Muscle of arm (tissue), 12 donors: ENCODE data around the gene EMC10. TPM values are rescaled to one million over a fixed set of nuclear protein-coding genes. Genes with fewer than 3 reads are reported as not detected.

Experiments used
- DNase-seq: peaks from one replicate; pipeline ENCODE4 v3.0.0-alpha.2; 2013
- polyA plus RNA-seq, 12 donors: library from polyadenylated mRNA; unstranded; fragments of 120-200 nt; gene quantifications; one replicate each; pipeline ENCODE4 v1.2.1, GENCODE V29; 2013; ENCODE audit not compliant: insufficient read length in 12 of 12

The EMC10 gene
- polyA plus RNA-seq, 12 donors: 66.6 to 203 (median 95.2) TPM

DNA sequence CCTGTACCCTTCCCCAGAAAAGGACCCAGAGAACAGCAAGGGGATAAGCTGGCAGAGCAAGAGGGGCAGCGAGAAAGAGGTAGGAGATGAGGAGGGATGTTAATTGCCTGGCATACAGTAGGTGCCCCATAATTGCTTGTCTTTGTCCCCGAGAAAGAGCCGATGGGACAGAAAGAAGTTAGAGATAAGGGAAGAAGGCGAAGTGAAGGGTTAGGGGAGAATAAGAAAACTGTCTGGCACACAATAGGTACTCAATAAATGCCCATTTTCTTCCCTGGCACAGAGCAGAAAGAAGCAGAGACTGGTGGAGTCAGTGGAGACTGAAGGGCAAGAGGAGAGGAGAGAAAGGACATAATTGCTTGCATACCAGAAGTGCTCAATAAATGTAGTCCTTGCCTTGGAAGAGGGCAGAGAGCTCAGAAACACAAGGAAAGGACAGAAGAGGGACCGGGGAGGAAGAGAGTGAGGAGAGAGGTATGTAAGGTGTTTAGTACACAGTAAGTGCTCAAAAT, 18.8 kb downstream of the EMC10 start:
- DNase-seq: no peak

DNA sequence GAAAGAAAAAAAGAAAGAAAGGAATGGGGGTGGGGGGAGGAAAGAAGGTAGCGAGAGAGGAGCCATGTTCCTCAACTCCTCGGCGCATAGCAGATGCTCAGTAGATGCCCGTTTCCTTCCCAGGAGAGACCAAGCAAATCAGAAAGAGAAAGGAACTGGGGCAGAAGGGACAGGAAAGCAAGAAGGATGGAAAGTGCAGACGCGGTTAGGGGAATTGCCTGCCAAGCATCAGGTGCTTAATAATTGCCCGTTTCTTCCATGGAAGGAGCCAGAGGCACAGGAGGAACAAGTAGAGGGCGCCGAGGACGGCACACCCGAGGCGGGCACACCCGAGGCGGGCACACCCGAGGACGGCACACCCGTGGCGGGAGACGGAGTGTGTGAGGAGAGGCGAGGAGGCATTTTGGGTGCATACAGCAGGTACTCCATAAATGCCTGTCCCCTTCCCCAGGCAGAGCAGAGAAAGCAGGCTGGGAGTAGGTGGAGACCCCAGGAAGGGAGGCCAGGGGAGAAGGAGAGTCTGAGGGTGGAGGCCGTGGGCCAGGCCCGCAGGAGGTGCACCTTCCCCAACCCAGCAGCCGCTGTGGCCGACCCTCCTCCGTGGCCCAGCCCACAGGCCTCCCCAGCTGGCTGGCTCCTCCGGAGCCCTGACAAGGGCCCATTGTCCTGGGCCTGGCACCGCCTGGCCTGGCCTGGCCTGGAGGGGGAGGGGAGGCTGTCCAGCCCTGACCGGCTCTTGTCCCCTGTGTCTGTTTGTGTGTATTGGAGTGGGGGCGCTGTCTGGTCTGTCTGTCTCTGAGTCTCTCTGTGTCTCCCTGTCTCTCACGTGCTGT, 20.1 kb downstream of the EMC10 start:
- DNase-seq: no peak

DNA sequence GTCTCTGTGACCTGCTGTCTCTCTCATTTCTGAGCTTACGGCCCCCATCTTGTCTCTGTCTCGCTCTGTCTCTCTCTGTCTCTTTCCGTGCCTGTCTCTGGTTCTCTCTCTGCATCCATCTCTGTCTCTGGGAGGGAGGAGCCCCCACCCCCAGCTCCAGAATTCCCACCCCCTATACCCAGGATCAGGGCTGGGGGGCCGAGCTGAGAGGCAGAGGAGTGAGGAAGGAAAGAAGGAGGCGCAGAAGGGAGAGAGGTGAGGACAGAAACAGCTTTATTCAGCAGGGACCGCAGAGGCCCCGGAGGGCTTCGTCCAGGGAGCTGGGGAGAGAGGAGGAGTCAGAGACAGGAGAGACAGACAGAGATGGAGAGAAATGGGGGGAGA, 20.7 kb downstream of the EMC10 start:
- DNase-seq: no peak

DNA sequence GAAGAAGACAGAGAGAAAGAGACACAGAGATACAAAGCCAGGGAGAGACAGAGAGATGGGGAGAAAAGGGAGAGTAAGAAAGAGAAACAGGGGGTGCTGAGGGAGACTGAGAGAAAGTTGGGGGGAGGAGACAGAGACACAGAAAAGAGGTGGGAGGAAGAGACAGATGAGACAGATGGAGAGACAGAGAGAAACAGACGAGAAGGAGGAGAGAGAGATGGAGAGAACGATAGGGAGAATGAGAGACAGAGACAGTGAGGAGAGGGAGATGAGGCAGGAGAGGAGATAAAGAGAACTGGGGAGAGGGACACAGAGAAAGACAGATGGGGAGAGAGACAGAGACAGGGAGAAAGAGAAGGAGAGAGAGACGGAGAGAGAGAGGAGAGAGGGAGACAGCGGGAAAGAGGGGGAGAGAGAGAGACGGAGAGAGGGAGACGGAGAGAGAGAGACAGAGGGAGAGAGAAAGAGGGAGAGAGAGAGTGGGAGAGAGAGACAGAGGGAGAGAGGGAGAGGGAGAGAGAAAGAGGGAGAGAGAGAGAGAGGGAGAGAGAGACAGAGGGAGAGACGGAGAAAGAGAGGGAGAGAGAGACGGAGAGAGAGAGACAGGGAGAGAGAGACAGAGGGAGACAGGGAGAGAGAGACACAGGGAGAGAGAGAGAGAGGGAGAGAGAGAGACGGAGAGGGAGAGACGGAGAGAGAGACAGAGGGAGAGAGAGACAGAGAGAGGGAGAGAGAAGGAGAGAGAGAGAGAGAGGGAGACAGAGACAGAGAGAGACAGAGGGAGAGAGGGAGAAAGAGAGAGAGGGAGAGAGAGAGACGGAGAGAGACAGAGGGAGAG, 22.1 kb downstream of the EMC10 start:
- no peak for DNase-seq

DNA sequence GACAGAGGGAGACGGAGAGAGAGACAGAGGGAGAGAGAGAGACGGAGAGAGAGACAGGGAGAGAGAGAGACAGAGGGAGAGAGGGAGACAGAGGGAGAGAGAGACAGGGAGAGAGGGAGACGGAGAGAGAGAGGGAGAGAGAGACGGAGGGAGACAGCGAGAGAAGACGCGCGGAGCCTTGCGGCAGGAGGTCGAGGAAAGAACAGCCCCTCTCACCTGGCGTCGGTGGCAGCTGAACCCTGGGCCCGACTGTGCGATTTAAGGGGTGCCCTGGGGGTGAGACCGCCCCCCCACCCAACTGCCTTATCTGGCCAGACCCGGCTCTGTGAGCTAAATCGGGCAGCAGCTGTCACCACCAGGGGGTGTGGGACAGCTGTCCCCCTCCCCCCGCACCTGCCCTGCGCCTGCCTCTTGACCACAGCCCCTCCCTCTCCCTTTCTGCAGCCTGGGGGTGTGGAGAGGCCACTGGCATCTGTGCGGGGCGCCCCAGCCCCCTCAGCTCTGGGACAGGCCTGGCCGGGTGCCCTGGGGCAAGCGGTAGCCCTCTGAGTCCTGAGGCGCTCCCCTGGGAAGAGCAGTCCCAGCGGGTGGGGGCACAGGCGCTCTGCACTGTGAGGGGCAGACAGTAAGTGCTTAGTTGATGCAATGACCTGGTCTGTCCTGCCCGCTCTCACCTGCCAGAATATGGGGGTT, 23.9 kb downstream of the EMC10 start:
- no peak for DNase-seq

DNA sequence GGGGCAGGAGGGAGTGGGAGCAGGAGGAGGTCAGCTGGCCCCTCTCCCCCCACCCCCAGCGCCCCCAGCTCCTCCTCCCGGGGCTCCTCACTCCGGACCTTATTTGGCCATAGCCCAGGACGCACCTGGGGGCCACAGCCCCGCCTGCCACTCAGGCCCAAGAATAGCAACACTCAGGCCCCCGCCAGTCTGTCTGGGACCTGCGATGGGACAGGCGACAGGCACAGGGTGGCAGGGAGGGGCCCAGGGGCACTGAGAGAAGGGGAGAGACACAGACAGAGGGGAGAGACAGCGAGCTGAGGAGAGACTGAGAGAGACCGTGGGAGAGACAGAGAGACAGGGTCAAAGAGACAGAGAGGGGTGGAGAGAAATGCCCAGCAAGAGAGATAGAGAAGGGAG, 24.4 kb downstream of the EMC10 start:
- no peak for DNase-seq

DNA sequence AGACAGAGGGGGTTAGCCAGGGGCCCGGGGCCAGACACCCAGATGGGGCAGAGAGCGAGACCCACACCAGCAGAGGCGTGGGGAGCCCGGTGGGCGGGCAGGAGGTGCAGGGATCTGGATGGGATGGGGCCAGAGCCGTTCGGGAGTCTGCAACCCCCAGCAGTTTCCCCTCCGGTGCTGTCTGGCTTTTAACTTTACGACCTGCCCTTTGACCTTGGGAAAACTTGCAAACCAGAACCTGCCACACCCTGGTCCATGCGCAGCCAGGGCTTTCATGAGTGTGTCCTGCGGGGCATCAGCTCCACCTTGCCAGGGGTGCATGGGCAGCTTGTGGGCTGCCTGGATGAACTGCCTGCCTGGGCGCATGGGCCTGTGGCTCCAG, 24.9 kb downstream of the EMC10 start:
- DNase-seq: no peak

DNA sequence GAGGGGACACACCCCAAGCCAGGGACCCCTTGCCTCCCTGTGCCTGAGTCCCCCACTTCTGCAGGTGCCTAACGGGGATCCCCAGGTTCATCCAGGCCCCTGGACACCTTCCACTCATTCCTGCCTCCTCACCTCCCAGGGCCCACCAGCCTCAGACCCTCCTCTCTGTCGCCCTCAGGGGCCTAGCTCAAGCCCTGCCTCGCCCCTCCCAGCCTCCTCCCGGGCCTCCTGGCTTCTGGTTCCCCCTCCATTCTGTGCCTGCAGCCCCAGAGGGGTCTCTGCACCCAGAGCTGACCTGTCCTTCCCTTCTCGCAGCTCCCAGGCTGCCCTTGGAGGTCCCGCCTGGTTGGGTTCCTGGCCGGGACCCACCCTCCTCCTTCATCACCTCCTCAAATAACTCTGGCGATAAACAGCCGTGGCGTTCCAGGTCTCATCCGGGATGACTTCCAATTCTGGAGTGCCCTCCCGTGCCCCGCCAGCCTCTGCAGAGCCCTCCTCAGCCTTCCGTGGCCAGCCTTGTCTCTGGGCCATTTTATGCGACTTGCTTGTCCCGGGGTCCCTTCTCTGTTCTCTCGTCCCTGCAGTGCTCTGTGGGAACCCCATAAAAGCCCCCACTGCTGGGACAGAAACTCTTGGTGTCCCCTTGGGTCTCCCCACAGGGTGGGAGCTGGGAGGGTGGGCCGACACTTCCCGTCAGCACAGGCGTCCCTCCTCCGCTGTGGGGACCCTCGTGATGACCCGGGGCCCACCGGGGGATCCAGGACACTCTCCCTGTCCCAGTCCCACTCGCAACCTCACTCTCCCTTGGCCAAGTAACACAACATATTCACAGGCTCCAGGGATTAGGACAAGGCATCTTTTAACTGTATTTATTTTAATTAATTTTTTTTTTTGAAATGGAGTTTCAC, 25.5 kb downstream of the EMC10 start:
- no peak for DNase-seq

DNA sequence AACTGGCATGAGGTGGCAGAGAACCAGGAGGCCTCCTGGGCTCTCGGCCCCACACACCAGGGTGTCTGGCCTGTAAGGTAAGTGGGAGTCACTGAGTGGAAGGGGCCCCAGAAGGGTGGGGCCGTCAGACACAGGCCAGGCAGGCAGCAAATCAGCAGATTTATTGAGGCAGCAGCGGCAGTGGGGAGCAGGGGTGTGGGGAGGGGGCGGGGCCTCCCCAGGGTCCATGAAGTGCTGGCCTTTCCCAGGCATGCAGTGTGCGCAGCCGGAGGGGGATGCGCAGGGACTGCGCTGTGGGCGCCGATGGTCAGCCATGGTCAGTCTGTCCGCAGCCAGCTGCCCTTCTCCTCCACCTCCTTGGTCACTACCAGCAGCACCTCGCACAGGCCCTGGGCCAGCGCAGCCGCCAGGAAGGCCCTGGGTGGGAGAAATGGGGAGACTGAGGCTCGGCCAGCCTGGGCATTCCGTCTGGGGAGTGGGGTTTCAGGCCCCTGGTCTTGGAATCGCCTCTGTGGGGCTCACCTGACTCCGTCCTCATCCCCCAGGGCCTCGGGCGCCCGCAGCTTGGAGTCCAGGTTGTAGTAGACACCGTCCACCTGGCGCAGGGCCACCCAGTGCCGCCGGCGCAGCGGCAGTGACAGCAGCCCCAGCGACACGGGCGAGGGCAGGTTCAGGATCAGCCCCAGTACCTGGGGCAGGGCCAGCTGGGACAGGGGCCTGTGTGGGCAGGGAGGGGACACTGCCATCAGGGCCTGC, 29.7 kb downstream of the EMC10 start:
- no peak for DNase-seq

DNA sequence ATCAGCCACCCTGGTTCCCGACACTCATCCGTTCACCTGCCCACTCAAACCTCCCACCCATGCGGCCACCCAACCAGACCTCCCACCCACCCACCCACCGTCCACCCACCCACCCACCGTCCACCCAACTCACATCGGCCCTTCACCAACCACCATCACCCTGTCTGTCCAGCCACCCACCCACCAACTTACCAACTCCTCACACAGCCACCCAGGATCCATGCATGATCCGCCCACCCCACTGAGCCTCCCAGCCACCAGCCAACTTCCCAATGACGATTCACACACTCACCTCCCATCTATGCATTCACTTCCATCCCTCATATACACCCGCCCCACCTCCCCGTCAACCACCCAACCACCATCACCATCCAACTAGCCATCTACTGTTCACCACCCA, 30.4 kb downstream of the EMC10 start:
- no peak for DNase-seq

DNA sequence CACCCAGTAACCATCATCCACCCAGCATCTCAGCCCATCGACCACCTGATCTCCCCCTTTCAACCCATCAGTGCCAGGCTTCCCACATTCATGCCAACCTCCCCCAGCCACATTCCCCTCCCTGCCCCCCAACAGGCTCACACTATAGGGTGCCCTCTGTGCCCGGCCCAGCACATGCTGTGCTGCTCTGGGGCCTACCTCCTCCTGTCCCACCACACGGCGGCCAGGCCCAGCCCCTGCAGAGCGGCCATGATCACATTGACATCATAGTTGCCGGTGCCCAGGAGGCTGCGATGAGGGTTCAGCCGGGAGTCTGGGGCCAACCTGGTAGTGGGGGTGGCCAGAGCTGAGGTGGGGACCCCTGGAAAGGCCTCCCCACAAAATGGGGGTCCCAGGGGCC, 31.1 kb downstream of the EMC10 start:
- no peak for DNase-seq

DNA sequence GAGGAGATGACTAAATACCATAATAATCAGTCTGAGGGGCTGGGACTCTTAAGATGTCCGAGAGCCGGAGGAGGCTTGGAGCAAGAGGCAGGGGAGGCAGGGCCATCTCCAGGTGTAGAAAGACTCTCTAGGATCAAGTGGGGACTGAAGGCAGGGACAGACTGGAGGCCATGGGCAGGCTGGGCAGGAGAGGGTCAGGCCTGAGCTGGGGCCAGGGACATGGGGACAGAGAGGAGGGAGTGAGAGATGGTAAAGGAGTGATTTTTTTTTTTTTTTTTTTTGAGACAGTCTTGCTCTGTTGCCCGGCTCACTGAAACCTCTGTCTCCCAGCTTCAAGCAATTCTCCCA, 32.5 kb downstream of the EMC10 start:
- DNase-seq: no peak

DNA sequence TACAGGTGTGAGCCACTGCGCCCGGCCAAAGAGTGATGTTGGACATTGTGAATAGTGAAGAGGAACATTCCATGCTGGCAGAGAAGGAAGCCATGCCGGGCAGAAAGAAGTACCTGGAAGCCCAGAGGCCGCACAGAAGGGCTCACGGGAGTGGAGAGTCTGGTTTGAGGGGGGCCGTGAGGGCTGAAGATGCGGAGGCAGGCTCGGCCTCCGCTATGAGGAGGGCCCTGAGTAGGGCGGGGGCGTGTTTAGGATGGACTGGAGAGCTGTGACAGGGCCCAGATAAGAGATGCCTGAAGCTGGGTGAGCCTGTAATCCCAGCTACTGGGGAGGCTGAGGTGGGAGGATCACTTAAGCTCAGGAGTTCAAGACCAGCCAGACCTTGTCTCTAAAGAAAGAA, 33.1 kb downstream of the EMC10 start:
- no peak for DNase-seq

DNA sequence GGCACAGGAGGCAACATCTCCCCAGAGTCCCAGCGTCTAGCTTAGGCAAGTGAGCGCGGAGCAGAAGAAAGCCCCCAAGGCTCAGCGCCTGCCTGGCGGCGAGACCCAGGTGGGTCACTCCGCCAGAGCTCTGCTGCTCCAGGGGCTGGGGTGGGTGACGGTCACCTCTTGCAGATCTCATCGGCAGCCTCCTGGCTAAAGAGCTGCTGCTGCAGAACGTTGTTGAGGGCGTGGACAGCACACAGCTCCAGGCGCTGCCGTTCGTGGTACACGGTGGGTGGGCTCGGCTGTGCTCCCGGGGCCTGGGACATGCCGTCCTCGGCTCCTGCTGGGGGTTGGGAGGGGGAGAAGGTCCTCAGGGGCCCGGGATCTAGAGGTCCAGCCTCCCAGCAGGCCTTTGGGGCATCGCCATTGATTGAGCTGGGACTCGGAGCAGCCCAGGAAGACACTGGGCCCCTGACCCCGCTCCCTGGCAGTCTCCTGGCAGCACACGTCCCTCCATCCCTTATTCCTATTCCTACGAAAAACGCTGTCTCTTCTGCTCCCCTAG, 33.9 kb downstream of the EMC10 start:
- no peak for DNase-seq

DNA sequence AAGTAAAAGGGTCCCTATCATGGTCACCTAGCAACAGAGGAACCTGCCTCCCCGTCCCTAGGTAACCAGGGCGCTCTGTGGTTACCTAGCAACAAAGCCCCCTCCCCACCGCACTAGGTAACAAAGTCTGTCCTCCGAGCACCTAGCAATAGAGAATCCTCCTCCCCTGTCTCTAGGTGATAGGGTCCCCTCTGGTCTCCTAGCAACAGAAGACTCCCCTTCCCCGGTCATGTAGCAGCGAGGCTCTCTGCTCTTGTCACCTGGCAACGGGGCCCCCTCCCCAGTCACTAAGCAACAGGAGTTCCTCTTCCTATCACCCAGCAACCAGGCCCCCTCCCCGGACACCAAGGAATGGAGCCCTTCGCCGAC, 34.4 kb downstream of the EMC10 start:
- DNase-seq: no peak

DNA sequence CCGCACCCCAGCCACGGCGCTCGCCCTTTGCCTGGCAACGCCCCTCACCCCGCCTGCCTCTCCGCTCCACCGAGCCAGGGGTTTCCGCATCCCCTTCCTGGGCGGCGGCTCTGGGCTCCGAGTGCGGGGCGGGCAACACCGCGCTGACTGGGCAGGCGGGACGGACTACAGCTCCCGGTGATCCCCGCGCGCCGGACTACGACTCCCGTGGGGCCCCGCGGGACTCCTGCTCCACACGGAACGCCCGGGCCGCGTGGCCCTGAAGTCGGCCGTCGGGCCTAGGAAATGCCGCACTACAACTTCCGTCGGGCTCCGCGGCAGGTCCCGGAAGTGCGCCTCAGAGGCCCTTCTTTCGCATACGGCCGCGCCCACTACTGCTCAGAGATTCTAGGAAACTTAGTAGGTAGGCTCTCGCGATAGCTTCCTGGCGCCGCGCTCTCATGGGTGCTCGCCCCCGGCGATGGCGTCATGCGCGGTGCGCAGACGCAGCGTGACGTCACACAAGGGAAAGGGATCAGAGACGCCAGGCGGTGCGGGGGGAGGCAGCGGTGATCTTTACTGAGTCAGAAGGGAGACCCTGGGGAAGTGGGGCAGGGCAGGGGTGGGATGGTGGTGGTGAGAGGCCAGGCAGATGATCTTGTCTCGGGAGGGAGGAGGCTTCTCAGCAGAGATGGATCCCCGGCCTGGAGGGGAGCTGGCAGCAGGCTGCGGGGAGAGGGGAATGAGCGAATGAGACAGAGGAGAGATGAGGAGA, 34.9 kb downstream of the EMC10 start, which contains the start of gene JOSD2:
Gene JOSD2, minus strand, starts transcription at position 123 of the 754 bp plus-strand sequence. CDS start 760 bp downstream, outside the sequence.
- DNase-seq: peak; percentile 99

DNA sequence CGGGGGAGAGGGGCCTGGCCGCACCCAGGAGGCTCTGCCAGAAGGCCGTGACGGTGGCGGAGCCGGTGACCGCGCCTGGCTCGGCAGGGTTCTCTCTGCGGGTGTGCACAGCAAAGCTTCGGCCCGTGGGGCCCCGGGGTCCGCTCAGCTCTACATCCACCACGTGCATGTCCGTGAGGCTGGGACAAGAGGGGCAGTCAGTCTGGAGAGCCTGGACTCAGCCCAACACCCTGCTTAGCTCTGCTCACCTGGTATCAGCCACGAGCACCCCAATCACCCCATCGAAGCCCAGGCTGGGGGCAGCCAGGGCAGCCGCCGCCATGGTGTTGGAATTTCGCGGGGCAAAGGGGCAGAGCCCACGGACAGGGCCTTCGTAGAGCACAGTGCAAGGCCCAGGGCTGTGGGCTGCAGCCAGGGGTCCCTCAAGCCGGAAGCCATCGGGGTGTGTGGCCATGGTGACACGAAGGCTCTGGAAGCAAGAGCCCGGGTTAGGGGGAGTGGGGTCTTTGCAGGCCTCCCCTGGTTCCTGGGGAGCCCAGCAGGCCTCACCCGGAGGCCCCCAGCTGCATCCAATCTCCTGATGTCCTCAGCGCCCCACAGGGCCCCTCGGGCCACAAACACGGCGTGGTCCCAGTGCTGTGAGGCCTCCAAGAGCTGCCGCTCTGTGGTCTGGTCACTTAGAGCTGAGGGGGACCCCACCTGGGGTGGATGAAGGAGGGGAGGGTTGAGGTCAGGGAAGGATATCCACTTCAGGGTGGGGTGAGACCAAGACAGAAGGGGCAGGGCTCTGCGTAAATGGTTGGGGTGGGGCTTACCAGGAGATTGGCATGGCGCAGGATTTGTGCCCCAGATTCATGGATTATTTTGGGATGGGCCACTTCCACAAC, 36.0 kb downstream of the EMC10 start:
- no peak for DNase-seq

DNA sequence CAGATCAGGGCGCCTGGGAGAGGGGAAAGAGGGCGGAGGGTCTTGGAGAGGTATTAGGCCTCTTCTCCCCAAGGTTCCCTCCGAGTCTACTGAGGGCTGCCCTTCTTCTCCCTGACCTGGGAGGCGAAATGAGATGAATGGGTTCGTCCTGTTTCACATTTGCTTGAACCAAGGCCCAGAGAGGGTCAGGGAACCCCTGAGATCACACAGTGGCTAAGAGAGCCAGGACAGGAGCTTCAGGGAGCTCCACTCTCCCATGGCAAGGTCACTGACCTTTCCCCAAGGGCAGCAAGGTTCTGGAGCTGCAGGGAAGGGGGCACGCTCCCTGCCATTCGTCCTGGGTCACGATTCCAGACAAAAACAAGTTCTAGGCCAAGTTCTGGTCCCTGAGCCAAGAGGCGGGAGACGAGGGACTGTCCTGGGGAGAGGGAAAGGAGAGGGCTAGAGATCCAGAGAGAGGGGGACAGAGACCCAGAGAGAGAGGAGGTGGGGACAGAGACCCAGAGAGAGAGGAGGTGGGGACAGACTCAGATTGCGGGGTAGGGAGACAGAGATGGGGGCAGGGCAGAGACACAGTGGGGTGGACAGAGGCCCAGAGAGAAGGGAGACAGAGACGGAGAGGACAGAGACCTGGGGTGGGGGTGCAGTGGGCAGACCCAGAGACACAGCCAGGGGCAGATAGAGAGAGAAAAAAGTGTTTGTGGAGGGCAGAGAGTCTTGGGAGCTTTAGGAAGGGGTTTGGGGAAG, 36.9 kb downstream of the EMC10 start:
- no peak for DNase-seq
